Measurements from ENCODE around the gene RPUSD3.

- TF ChIP-seq CTCF (IDR thresholded peaks at IDR 0.05; ENCODE audit: low read length) = no peak
- no peak for TF ChIP-seq EZH2 (IDR thresholded peaks at IDR 0.05; ENCODE audit: borderline replicate concordance, low read length)
Observed at GRCh38 chr3:9809615-9810432, 34.0 kb downstream of the RPUSD3 start, which contains the start of gene TTLL3.
